Mesothelial cell of epicardium (in vitro differentiated cells): ENCODE results near the gene ZDHHC11. TPM values are rescaled to one million over a fixed set of nuclear protein-coding genes. Genes with fewer than 3 reads are reported as not detected.

Source experiments
- DNase-seq, 2 experiments: peaks; one replicate each; pipeline ENCODE4 v3.0.0; 2021; ENCODE audit warnings: low spot score in 2 of 2; ENCODE audit not compliant: unreplicated experiment in 2 of 2
- H3K27ac Mint-ChIP-seq: 2 replicates; pipeline ENCODE4 v1.8.0; 2021; ENCODE audit warnings: mixed read lengths
- H3K27me3 Mint-ChIP-seq: 2 replicates; pipeline ENCODE4 v1.8.0; 2021; ENCODE audit warnings: low read depth, mixed read lengths
- H3K36me3 Mint-ChIP-seq: 2 replicates; pipeline ENCODE4 v1.8.0; 2021; ENCODE audit warnings: mixed read lengths
- H3K4me1 Mint-ChIP-seq: 2 replicates; pipeline ENCODE4 v1.8.0; 2021; ENCODE audit warnings: mixed read lengths
- H3K4me3 Mint-ChIP-seq: 2 replicates; pipeline ENCODE4 v1.8.0; 2021; ENCODE audit warnings: mild to moderate bottlenecking, moderate library complexity, mixed read lengths
- H3K9me3 Mint-ChIP-seq: 2 replicates; pipeline ENCODE4 v1.8.0; 2021; ENCODE audit warnings: mixed read lengths
- total RNA-seq: library from RNA; stranded (reverse); gene quantifications from 3 replicates; pipeline ENCODE4 v1.2.1, GENCODE V29; 2021
- TF ChIP-seq, protein P1 (sequence below): fragments of 200-600 bp; sonication (generic); IDR thresholded peaks from one replicate; pipeline ENCODE4 v1.5.0; 2021; ENCODE audit warnings: antibody characterized with exemption; ENCODE audit not compliant: unreplicated experiment

ZDHHC11 gene
- total RNA-seq, 1 donor from 2014 or later: 11.4 TPM

DNA sequence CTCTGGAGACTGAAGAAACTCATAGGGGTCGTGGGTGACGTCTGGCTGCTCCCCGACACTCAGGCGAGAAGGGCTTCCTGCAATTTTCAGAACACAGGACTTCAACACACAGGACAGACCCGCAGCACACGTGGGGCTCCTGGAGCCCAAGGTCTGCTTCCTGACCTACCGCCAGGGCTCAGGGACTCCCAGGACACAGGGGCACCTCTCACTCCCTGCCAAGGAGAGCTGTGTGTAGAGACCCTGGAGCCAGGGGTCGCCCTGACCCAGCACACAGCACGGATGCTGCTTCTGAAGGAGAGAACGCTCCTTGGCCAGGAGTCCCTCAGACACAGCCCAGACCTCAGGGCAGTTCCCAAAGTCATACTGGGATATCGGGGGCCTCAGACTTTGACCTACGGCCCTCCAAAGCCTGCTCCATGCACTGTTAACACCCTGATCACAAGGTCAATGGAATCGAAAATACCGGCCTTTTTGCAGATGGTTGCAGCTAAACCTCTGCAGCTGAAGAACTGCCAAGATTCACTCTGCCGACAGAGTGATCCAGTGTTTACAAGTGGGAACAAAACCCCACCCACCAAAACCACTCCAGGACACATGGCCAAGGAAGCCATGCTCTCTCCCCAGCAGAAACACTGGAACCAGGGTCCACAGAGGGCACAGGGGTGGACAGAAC lies 13.8 kb upstream of the ZDHHC11 start:
- Mint-ChIP-seq H3K9me3 (no peaks in the 10 kb centered on the region), H3K27me3 (no peaks in the 10 kb centered on the region), H3K27ac (no peak overlapping the region), H3K4me3 (no peak overlapping the region), H3K36me3 (peaks cover 29% of the 10 kb centered on the region), H3K4me1 (no peaks in the 10 kb centered on the region)
- TF ChIP-seq, protein P1, sequence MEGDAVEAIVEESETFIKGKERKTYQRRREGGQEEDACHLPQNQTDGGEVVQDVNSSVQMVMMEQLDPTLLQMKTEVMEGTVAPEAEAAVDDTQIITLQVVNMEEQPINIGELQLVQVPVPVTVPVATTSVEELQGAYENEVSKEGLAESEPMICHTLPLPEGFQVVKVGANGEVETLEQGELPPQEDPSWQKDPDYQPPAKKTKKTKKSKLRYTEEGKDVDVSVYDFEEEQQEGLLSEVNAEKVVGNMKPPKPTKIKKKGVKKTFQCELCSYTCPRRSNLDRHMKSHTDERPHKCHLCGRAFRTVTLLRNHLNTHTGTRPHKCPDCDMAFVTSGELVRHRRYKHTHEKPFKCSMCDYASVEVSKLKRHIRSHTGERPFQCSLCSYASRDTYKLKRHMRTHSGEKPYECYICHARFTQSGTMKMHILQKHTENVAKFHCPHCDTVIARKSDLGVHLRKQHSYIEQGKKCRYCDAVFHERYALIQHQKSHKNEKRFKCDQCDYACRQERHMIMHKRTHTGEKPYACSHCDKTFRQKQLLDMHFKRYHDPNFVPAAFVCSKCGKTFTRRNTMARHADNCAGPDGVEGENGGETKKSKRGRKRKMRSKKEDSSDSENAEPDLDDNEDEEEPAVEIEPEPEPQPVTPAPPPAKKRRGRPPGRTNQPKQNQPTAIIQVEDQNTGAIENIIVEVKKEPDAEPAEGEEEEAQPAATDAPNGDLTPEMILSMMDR: no peak
- no peak for DNase-seq

DNA sequence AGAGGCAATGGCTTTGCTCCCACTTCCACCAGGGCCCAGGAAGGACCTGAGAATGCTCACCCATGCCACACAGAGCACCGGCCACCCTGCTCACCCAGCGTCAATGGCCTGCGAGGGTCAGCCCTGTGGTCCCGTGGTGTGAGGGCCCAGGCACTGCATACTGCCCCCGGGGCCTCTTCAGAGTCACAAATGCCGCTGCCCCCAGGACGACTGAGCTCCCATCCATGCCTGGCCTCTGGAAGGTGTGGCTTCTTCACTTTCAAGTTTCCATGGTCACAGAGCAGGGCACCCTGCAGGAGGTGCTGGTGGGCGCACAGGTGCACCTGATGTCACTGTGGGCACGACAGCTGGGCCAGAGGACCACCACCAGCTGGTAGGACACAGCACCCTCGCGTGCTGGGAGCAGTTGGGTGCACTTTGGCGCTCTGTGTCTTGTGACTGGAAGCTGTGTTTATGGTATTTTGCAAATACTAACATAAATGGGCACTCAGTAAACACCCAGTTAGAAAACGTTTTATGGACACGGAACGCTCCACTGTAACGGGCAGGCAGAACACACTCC lies 12.5 kb upstream of the ZDHHC11 start:
- Mint-ChIP-seq H3K27me3 (no peaks in the 10 kb centered on the region), H3K9me3 (no peaks in the 10 kb centered on the region), H3K4me3 (no peak overlapping the region), H3K36me3 (peaks cover 21% of the 10 kb centered on the region), H3K27ac (no peak overlapping the region), H3K4me1 (no peaks in the 10 kb centered on the region)
- DNase-seq: no peak
- TF ChIP-seq, protein P1: no peak

DNA sequence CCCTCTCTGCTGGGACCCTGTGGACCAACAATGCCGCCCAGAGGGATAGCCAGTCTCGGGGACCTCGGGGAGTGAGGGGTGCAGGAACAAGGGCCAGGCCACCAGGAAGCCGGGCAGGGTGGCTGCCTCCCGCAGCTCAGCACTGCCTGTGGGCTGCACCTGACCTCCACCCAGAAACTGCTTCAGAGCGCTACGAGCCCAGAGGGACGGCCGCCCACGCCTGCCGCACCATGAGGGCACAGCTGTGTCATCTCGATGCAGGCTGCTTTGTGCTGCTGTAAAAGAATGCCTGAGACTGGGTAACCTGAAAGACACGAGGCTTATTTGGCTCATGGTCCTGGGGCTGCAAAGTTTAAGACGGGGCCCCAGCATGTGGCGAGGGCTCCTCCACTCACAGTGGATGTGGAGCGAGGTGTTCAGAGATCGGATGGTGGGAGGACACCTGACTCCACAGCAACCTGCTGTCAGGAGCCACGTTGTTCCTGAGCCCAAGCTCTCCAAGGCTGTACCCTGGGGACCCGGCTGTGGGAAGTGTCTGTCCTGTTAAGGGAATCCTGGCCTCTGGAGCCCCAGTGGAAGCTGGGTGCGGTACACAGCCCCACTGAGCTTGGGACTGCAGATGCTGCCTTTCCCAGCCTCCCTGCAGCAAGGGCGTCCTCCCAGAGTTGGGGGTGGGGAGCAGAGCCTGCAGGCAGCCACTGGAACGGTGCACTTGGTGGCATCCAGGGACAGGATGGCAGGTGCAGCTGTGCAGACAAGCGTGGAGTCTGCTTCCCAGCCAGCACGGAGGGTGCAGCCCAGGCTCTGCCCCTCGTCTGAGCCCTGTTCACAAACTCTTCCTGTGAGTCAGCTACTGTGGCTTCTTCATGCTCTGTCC lies 11.8 kb upstream of the ZDHHC11 start:
- TF ChIP-seq, protein P1: no peak
- H3K27me3 Mint-ChIP-seq: no peaks in the 10 kb centered on the region
- no peaks in the 10 kb centered on the region for H3K9me3 Mint-ChIP-seq
- no peak overlapping the region for H3K4me3 Mint-ChIP-seq
- peaks cover 15% of the 10 kb centered on the region for H3K36me3 Mint-ChIP-seq
- DNase-seq: no peak
- no peaks in the 10 kb centered on the region for H3K4me1 Mint-ChIP-seq
- H3K27ac Mint-ChIP-seq: no peak overlapping the region

DNA sequence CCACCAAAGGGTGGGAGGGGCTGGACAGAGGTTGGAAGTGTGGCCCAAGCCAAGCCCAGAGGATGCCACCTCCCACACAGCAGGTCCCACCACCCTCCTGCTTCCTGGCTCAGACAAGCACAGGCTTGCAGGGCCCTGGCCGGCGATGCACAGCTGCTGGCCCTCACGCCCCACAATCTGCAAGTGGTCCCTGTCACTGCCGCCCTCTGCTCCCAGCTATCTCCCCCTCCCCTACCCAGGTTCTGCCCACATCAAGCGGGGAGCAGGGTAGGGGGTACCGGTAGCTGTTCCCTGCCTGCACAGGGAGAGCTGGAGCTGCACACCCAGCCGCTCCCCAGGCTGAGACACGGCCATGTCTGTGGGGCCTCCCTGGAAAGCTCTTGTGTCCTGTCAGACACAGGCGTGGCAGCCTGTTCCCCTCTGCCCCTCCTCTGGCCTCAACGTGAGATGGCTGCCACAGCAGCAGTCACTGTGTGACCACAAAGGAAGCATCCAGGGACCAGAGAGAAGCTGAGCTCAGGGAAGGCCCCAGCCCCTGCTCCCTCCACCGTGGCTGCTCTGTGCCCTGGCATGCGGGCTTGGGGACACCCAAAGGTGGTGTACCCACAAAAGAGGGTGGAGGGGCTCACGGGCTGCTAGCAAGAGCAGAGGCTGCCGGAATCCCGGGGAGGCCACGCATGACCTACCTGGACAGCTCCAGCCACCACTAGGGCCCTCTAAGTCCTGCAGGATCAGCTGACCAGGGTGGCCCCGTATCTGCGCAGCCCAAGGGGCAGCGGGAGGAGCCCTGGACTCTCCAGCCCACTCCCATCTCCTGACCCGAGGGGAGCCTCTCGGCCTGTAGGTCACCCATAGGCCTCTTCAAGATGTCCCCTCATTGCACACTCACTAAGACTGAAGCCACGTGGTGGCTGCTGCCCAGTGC lies 10.9 kb upstream of the ZDHHC11 start:
- TF ChIP-seq, protein P1: no peak
- Mint-ChIP-seq H3K4me1 (no peaks in the 10 kb centered on the region), H3K27ac (no peak overlapping the region), H3K36me3 (peaks cover 10% of the 10 kb centered on the region), H3K4me3 (no peak overlapping the region), H3K9me3 (no peaks in the 10 kb centered on the region), H3K27me3 (no peaks in the 10 kb centered on the region)
- no peak for DNase-seq

DNA sequence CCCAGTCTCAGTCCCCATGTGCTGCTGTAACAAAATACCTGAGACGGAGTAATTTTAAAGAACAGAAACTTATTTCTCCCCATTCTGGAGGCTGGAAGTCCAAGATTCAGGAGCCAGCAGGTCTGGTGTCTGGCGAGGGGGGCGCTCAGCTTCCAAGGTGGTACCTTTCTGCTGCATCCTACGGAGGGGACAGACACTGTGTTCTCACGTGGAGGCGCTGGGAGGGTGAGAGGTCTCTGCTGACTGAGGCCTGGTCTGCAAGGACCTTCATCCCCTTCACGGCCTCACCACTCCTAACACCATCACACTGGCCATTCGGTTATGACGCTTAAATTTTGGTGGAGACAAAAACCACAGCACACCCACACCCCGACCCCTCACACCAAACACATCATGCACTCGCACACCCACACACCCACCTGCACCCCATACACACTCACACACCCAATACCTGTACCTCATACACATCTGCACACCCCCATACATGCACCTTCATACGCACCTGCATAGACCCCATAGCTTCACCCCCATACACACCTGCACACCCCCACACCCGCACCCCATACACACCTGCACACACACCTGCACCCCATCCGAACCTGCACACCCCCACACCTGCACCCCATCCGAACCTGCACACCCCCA lies 9.8 kb upstream of the ZDHHC11 start:
- no peak overlapping the region for H3K27ac Mint-ChIP-seq
- no peaks in the 10 kb centered on the region for H3K9me3 Mint-ChIP-seq
- H3K27me3 Mint-ChIP-seq: no peaks in the 10 kb centered on the region
- no peak for DNase-seq
- H3K4me3 Mint-ChIP-seq: no peak overlapping the region
- no peaks in the 10 kb centered on the region for H3K4me1 Mint-ChIP-seq
- peaks cover 3% of the 10 kb centered on the region for H3K36me3 Mint-ChIP-seq
- TF ChIP-seq, protein P1: no peak
